ENCODE measurements around the gene ZDHHC18. TPM values are rescaled to one million over a fixed set of nuclear protein-coding genes. Genes with fewer than 3 reads are reported as not detected.

Gene ZDHHC18
- polyA plus RNA-seq, 3 donors: 3.1 to 46.6 (median 6.0) TPM

- H3K27ac ChIP-seq (ENCODE audit: low read depth in 1 of 2, low read length in 2 of 2): no peak overlapping the region
- H3K4me1 Mint-ChIP-seq: peaks cover 3% of the 10 kb centered on the region
- no peak overlapping the region for H3K4me2 ChIP-seq (replicated peaks; ENCODE audit: extremely low read depth, low read length, poor library complexity, severe bottlenecking)
- no peak overlapping the region for H3K4me3 ChIP-seq (replicated peaks in 1 of 3; ENCODE audit: low read depth in 2 of 3, low read length in 3 of 3)
- H3K9me3 Mint-ChIP-seq: no peaks in the 10 kb centered on the region
- H3K36me3 ChIP-seq (replicated peaks in 1 of 2; ENCODE audit: control insufficient read depth in 1 of 2, insufficient read depth in 2 of 2, low read length in 2 of 2): peaks cover 81 to 93% of the 10 kb centered on the region in 2 donors
- 100% methylated on average over 4 of the region's 5 CpGs for WGBS (ENCODE audit: insufficient coverage)
- peak overlapping the region in 3 of 7 donors; percentile 15 to 38 (median 38) for H3K27ac Mint-ChIP-seq
- H3K9ac ChIP-seq (ENCODE audit: insufficient read depth, low read length, poor library complexity, severe bottlenecking): no peak overlapping the region
- no peak for TF ChIP-seq CTCF (IDR thresholded peaks at IDR 0.05)
- H4K20me1 ChIP-seq (ENCODE audit: insufficient read depth, low read length): peaks cover 43% of the 10 kb centered on the region
- peaks cover 4% of the 10 kb centered on the region for H3K79me2 ChIP-seq (ENCODE audit: insufficient read depth, low read length)
- H3K36me3 Mint-ChIP-seq: peaks cover 73 to 87% of the 10 kb centered on the region in 2 donors
- H3K9me3 ChIP-seq (replicated peaks in 1 of 2; ENCODE audit: control insufficient read depth in 1 of 2, insufficient read depth in 1 of 2, low read length in 2 of 2): no peaks in the 10 kb centered on the region
- no peak overlapping the region for H2AFZ ChIP-seq (ENCODE audit: insufficient read depth, low read depth, low read length, poor library complexity, severe bottlenecking)
- DNase-seq: no peak
- no peaks in the 10 kb centered on the region for H3K4me1 ChIP-seq (ENCODE audit: control insufficient read depth in 1 of 2, insufficient read depth in 2 of 2, low read length in 2 of 2)
- H3K4me3 Mint-ChIP-seq: no peak overlapping the region
- H3K27me3 ChIP-seq (ENCODE audit: control insufficient read depth in 2 of 2, insufficient read depth in 2 of 2, low read length in 2 of 2): no peaks in the 10 kb centered on the region
- intact Hi-C loops (cut with micrococcal nuclease): no loop called here
- H3K27me3 Mint-ChIP-seq (ENCODE audit: low read depth in 3 of 3): no peaks in the 10 kb centered on the region
These were observed 56.4 kb downstream of the ZDHHC18 start for GRCh38 chr1:26882696-26883463.

- Histone ChIP-seq H3K4me3 (replicated peaks in 1 of 3; ENCODE audit: low read depth in 2 of 3, low read length in 3 of 3) (no peak overlapping the region), H3K79me2 (ENCODE audit: insufficient read depth, low read length) (peaks cover 22% of the 10 kb centered on the region), H2AFZ (ENCODE audit: insufficient read depth, low read depth, low read length, poor library complexity, severe bottlenecking) (no peak overlapping the region), H3K27me3 (ENCODE audit: control insufficient read depth in 2 of 2, insufficient read depth in 2 of 2, low read length in 2 of 2) (no peaks in the 10 kb centered on the region), H3K4me1 (ENCODE audit: control insufficient read depth in 1 of 2, insufficient read depth in 2 of 2, low read length in 2 of 2) (peaks cover 12 to 18% of the 10 kb centered on the region in 2 donors), H3K4me2 (replicated peaks; ENCODE audit: extremely low read depth, low read length, poor library complexity, severe bottlenecking) (no peak overlapping the region), H3K9me3 (replicated peaks in 1 of 2; ENCODE audit: control insufficient read depth in 1 of 2, insufficient read depth in 1 of 2, low read length in 2 of 2) (no peaks in the 10 kb centered on the region), H3K27ac (ENCODE audit: low read depth in 1 of 2, low read length in 2 of 2) (peak overlapping the region in 1 of 2 donors; percentile 56), H3K9ac (ENCODE audit: insufficient read depth, low read length, poor library complexity, severe bottlenecking) (no peak overlapping the region), H4K20me1 (ENCODE audit: insufficient read depth, low read length) (peaks cover 45% of the 10 kb centered on the region), H3K36me3 (replicated peaks in 1 of 2; ENCODE audit: control insufficient read depth in 1 of 2, insufficient read depth in 2 of 2, low read length in 2 of 2) (peaks cover 52 to 69% of the 10 kb centered on the region in 2 donors)
- Mint-ChIP-seq H3K27me3 (ENCODE audit: low read depth in 3 of 3) (peaks cover 0 to 2% (median 0%) of the 10 kb centered on the region in 3 donors), H3K4me1 (peaks cover 24% of the 10 kb centered on the region), H3K9me3 (no peaks in the 10 kb centered on the region), H3K27ac (peak overlapping the region in 2 of 7 donors; percentile 13 to 70), H3K36me3 (peaks cover 58 to 71% of the 10 kb centered on the region in 2 donors), H3K4me3 (no peak overlapping the region)
- no CpG with 5 or more reads among the region's 1 CpG for WGBS (ENCODE audit: insufficient coverage)
- no peak for DNase-seq
- intact Hi-C loops (cut with micrococcal nuclease): no loop called here
- TF ChIP-seq CTCF (IDR thresholded peaks at IDR 0.05): peak; percentile 51
These were observed 60.6 kb downstream of the ZDHHC18 start for GRCh38 chr1:26887125-26887524.

Data from CD14-positive monocyte (primary cell).